SW 1271 (cell line): Measurements from ENCODE around the gene CFDP1.
A peak's percentile ranks its signal among the peaks of the same experiment; 100 is the strongest.

ENCODE experiments used
- DNase-seq, 2 experiments: peaks; one replicate each; lab custom pipeline; 2025; lab: John Stamatoyannopoulos, UW

The CFDP1 gene

DNA sequence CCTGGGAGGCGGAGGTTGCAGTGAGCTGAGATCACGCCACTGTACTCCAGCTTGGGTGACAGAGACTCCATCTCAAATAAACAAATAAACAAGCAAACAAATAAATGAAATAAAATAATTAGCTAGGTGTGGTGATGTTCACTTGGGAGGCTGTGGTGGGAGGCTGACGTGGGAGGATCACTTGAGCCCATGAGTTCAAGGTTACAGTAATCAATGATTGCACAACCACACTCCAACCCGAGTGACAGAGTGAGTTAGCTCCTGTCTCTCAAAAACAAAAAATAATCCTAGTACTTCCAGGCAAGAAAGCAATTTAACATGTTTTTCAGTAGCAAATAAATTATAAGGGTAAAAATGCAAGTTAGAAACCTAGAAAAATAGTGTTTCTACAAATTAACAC, 26.4 kb downstream of the CFDP1 start:
- no peak for DNase-seq

DNA sequence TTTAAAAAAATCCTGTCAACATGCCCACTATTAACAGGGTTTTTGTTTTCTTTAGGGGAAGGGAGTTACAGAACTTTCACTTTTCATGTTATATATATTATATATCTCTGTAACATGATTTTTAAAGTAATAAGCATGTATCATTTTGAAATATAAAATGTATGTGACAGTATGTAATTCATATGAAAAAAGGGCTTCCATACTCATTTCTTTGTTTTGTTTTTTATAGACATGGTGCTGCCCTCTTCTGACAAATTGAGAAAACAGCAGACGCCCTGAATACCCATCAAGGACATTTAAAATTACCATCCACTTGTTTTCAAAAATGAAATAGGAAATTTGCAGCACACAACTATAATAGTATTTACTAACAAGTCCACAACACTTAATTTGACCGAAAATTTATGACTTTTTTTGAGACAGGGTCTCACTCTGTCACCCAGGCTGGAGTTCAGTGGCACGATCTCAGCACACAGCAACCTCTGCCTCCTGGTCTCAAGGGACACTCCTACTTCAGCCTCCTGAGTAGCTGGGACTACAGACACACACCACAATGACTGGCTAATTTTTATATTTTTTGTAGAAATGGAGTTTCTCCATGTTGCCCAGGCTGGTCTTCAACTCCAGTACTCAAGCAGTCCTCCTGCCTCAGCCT, 30.4 kb downstream of the CFDP1 start:
- peak in 1 of 2 experiments; percentile 64 for DNase-seq

DNA sequence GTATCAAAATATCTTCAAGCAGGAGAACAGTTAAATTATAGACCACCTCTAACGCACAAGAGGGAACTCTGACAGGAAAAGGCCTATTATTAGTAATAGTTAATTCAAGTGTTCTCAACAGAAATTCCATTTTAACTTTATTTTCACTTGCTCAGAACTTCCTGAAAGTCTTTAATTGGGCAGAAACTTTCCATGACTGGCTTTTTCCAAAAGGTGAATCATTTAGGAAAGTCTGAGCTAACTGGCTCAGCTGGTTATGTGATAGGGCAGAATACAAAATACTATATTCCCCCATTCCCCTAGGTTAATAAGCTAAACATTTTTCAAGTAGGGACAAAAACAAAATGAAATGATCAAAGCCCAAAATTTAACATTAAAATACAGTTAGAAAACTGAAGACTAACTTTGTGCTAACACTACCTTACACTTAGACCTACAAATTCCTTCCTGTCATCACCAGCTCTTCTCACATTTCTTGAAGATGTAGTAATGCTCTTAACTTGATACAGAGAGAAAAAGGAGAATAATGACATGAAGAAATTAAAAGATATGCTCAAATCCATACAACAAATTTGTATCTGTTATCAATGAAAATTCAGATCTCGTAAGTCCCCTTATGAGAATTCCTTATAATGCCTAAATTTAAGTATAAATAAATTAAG, 31.0 kb downstream of the CFDP1 start:
- no peak for DNase-seq

DNA sequence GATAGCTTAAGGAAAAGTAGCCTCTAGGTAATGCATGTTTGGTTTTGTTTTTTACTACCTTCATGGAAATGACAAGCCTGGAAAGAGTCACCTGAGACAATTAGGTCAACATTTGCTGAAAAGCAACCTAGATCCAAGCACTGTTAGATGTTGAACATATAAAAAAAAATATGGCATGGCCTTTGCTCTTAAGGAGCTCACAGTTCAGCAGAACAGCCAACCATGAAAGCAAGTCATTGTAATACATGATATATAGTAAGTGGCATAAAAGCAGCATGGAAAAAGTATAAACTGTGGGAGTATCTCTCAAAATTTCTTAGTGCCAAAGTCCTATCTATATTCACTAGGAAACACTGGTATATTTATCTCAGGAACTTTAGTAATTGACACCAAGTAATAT, 31.6 kb downstream of the CFDP1 start:
- no peak for DNase-seq

DNA sequence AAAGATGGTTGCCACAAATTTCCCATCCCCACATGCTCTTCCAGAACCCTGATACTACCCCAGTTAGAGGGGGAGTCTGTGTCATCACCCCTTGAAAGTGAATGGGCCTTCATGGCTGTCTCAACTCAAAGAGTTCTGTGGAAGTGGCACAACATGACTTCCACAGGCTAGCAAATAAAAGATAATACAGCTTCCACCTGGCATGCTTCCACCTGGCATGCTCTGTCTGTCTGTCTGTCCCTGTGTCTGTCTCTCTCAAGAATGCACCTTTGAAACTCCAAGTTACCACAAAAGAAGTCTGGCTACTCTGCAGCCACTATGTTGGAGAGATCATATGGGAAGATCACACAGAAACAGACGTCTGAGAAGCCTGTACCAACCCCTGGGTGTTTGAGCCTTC, 35.0 kb downstream of the CFDP1 start:
- DNase-seq: no peak

DNA sequence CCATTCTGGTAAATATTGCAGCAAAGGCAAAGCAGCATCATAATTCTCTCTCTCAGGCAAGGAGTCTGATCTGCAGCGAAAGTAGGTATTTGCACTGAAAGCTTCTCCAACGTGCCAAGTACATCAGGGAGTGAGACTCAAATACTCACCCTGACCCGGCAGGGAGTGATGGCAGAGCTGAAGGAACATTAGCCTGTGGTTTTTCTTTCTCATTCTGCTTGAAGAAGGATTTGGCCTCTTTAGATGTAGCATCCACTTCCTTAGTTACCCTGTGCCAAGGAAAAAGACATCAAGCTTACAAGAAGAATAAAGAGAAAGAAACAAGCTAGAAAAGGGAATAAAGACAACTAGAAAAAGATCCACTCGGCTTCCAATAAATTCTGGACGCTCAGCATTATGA, 38.4 kb downstream of the CFDP1 start:
- DNase-seq: no peak

DNA sequence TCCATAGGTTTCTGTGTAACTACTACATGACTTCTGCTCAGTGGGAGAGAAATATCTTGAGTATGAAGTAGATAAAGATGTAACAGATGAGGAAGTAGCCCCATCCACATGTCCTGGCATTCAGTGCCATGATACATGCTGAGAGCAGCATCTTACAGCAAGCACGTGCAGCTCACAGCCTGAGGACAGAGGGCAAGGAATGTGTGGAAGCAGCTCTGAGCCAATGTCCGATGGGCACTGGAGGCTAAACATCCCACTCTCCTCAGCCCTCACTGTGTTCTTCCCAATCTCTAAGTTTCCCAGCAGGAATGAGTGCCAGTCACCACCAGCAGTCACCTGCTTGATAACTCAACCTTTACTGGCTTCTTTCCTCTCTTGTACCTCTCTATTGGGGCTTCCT, 40.4 kb downstream of the CFDP1 start:
- no peak for DNase-seq

DNA sequence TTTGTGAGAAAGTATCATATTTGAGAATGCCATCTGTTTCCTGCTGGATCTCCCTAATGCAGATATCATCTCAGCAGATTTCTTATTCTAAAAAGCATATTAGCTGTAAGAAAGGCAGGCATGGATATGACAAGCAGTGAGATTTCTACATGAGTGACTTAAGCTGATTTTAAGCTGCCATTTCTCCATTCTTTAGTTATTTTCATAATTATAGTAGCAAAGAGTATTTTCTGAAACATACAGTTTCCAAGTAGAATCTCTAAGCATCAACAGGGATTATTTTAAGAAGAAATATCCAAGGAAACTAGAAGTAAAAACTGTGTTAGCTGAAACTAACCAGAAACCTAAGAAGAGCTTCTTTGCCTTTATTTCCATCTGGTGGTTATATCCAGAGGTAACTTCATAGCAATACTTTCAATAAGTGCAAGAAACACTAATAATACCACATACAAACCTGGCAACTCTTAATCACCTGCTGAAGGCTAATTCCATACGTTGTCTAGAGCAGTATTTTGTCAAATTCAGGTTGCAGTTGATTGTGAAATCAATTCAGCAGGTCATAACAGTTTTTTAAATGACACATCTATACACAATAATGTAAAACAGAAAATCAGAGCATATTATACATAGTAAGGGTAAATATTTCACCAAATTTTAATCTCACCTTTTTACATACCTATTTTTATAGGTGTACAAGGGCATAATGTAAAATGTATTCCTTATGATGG, 42.2 kb downstream of the CFDP1 start:
- DNase-seq: no peak

DNA sequence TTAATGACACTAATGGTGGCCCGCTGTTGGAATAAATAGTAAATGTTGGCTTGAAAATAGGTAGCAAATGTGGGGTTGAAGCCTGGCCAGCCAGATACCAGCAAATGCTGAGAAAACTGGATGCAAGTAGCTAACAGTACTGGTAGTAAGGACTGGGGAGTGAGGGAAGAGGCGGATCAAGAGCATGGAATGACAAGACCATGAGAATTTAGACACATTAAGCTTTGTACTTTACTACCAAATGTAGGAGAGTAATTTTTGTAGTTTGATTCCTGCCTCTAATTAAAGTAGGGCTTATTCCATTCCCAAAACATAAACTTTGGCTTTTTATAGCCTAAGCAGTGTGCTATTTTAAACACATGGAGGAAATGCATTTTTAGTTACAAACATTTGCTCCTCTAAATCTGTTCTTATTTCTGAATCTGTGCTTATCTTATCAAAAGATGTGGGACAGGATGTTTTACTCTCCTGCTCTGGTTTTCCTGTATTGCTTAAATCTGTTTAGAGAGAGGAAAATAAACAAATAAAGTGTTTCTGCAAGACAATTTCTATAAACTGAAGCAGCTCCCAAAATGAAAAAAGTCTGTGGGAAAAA, 44.1 kb downstream of the CFDP1 start:
- DNase-seq: no peak

DNA sequence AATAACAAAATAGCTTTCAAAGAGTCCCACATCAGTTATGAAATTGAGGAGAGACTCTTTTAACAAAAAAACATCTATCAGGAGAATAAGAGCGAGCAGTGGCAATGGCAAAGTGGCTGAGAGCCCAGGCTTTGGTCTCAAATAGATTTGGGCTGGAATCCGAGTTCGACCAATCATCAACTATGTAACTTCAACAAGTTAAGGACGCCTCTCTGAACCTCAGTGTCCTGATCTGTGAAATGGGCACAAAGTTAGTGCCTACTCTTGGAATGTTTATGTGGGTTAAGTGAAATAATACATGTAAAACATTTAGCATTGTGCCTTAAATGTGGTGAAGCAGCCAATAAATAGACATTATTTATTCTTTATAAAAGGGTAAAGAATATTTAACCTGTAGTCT, 45.4 kb downstream of the CFDP1 start:
- no peak for DNase-seq

DNA sequence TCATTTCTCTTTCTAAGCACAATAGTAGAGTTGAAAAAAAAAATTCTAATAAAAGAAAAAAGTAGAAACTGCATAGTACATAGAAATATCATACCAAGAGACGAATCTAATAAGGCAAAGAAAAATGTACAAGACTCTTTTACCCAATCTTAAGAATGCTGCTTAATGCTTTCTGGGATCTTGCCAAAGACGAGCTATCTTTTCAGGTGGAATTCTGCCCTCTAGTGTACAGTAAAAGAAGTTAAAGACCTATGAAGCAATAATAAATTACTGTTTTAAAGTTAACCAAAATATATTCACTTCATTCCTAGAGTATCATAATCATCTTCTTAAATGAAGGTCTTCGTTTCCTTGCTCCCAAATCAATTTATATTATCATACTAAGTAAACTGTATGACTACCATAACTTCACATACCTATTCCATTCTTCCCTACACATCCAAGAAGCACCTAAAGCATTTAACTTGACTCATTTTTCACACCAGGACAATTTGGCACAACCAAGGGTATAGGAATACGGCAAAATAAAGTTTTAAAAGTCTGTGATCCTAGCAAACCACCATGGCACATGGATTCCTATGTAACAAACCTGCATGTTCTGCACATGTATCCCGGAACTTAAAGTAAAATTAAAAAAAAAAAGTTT, 47.7 kb downstream of the CFDP1 start:
- DNase-seq: peak in 1 of 2 experiments; percentile 83

DNA sequence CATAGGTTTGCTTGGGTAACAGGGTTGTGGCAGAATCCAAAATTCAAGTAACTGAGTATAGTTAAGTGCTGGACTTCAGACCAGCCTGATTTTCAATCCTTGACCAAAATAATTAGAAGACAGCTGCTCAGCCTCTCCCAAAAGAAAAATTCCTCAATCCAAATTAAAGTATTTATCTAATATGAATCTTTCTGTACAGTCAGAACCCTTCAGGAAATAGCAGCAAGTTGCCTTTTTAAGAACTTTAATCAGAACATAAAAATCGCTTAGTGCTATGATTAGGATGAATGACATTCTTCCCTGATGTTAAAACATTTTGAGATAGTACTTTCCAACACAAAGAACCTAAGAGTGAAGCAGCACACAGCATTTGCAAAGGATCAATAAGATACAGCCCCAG, 50.2 kb downstream of the CFDP1 start:
- no peak for DNase-seq

DNA sequence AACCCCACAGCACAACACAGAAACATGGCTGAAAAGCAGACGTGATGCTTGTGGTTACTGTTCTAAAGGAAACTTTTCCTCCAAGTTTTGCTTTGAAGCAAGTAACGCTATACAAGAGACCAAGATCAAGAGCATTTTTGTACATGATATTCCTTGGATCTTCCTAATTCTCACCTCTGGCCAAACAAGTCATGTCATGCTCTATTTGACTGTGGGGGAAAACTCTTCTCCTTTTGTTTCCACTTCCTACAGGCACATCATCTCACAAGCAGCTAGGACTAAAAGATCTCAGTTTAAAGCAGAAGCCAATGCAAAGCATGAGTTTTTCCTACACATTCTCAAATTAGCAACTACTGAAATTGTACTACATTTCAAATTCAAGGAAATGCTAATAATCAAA, 50.7 kb downstream of the CFDP1 start:
- no peak for DNase-seq

DNA sequence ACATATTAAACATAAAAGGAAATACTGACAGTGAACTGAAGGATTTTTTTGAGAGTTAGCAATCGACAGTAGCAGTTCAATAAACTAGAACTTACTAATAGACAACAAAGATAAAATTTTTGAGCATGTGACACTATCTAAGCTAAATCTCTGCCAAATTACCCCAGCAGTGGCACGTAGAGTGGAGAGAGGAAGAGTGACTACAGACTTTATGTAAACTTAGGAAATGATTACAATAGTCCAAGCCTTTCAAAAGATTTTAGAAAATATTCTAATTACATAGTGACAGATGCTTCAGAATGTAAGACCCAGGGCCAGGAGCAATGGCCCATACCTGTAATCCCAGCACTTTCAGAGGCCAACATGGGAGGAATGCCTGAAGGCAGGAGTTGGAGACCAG, 52.4 kb downstream of the CFDP1 start:
- no peak for DNase-seq

DNA sequence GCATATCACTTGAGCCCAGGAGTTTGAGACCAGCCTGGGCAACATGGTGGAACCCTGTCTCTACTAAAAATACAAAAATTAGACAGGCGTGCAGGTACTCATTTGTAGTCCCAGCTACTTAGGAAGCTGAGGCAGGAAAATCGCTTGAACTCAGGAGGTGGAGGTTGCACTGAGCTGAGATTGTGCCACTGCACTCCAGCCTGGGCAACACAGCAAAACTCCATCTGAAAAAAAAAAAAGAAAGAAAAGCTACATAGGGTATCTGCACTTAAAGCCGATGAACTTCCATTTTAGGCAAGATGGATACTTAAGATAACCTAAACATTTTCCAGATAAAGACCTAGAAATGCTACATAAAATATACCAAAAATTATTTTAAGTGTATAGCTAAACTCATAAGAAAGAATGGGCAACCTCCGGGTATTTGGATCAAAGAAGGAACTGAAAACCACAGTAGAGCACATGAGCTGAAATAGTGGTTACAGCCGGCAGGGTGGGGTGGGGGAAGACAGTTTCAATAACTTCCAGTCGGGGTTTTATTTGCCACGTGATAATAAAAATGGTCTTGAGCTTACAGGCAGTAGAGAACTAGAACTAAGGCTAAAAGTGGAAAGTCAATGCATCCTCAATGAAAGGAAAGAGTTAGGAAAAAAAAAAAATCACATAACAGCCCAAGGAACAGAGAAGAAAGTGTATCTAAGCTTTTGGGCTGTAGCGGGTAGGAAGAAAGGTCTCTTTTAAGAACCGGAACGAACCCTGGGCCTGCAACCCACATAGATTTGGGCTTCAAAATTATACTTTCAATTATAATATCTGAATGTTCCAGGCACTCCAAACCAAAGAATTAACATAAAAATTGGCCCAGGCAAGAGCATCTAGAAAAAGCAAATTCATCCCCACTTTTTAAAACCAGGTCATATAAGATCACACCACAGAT, 53.1 kb downstream of the CFDP1 start:
- no peak for DNase-seq

DNA sequence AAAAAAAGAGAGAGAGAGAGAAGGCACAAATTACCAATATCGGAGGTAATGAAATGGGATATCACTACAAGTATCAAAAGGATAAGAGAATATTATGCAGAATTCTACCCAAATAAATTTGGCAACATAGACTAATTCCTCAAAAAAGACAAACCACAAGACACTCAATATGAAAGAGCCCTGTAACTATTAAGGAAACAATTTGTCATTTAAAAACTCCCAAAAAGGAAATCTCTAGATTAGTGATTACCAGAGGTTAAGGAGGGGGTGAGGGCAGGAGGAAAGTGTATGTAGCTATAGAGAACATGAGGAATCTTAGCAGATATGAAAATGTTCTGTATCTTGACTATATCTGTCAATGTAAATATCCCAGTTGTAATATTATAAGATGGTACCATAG, 54.0 kb downstream of the CFDP1 start:
- DNase-seq: no peak

DNA sequence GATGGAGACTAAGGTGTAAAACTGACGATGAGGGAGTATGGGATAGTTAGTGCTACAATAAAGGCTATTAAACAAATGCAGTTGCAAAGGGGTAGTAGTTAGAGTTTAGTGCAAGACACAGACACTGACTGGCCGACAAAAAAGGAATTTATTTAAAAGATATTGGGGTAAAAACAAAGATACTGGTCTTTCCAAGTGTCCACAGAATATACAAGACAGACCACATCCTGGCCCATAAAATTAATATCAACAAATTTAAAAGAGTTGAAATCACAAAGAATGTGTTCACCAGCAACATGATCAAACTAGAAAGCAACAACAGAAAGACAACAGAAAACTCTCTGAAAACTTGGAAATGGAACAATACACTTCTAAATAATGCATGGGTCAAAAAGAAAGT, 54.7 kb downstream of the CFDP1 start:
- no peak for DNase-seq

DNA sequence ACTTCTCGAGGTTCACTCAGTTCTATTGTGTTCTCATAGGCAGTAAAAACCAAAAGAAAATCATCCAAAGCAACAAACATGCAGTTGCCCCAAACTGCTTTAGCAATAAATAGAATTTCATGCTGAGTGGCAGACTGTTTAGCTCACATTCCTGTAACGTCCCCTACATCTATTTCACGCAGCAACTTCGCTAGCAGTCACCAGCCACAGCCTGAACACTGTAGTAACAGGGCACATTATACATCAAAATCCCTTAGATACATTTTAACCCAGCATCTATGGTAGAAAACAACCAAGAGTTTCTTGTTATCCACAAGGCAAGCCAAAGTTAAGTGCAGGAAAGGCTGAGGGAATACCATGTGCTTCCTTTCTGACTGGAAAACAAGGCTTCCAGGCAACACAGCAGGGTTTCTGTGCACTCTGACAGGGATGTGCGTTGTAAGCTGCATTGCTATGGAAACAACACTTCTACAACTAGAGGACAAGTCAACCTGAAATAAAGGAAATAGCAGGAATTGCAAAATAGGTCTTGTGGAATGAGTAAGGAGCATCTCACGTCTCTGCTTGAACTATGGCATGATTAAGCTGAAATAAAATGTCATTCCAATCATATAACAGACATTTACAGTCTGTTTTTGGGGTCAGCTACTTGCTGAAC, 55.4 kb downstream of the CFDP1 start:
- peak; percentile 70 to 89 for DNase-seq

DNA sequence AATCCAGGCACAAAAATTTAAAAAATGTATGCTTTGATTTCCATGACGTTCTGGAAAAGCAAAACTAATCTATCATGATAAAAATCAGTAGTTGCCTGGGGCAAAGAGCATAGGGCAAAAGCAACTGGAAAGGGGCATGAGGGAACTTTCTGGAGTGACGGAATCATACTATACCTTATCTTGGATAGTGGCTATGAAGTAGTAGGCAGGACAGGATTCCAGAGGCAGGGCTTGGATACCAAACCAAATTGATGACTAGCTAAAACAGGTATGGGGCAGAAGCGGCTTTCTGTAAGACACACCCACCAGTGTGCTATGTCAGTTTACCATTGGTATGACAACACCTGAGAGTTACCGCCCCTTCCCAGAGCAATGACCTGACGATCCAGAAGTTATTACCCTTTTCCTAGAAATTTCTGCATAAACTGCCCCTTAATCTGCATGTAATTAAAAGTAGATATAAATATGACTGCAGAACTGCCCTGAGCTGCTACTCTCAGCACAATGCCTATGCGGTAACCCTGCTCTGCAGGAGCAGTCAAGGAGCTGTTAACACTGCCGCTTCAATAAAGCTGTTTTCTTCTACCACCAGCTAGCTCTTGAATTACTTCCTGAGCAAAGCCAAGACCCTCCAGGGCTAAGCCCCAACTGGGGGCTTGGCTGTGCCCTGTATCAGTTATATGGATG, 56.7 kb downstream of the CFDP1 start:
- no peak for DNase-seq

DNA sequence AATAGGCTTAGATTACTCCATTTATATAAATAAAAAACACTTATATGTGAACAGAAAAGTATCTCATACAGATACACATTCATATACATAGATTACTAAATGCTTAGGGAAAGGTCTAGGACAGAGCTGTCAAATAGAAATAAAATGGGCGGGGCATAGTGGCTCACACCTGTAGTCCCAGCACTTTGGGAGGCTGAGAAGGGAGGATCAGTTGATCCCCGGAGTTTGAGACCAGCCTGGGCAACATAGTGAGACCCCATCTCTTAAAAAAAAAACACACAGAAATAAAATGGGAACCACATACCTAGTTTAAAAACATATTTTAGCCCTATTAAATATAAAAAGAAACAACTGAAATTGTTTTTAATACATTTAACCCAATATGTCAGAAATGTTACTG, 58.9 kb downstream of the CFDP1 start:
- DNase-seq: no peak
